Measurements from ENCODE around the gene DMXL1.

- TF ChIP-seq POLR2A (IDR thresholded peaks at IDR 0.05; ENCODE audit: low read length) = no peak
- TF ChIP-seq GATA1 (IDR thresholded peaks at IDR 0.05; ENCODE audit: low read depth, low read length) = no peak
These were observed 97.5 kb downstream of the DMXL1 start for GRCh38 chr5:119168401-119168800.

All from erythroblast (primary cell).